HG02884 (cell line): ENCODE results near the gene OR2AE1.

Experiments used
- ATAC-seq: cut with Tn5 transposase; IDR thresholded peaks from one replicate; pipeline ENCODE4 v1.9.1; 2021; ENCODE audit warnings: mild to moderate bottlenecking, moderate library complexity; ENCODE audit not compliant: unreplicated experiment

The OR2AE1 gene

GRCh38 chr7:99860281-99861127 is 16.3 kb downstream of the OR2AE1 start:
- ATAC-seq: no peak

GRCh38 chr7:99855236-99855635 is 21.6 kb downstream of the OR2AE1 start:
- no peak for ATAC-seq

GRCh38 chr7:99848420-99849216 is 28.2 kb downstream of the OR2AE1 start:
- no peak for ATAC-seq

GRCh38 chr7:99844328-99844727 is 32.5 kb downstream of the OR2AE1 start:
- no peak for ATAC-seq

GRCh38 chr7:99843808-99844207 is 33.0 kb downstream of the OR2AE1 start:
- ATAC-seq: no peak

- no peak for ATAC-seq
Measured at GRCh38 chr7:99842926-99843325, 33.9 kb downstream of the OR2AE1 start.

GRCh38 chr7:99840136-99840869 is 36.5 kb downstream of the OR2AE1 start:
- no peak for ATAC-seq

GRCh38 chr7:99839287-99840021 is 37.4 kb downstream of the OR2AE1 start:
- ATAC-seq: no peak

GRCh38 chr7:99837649-99838361 is 39.0 kb downstream of the OR2AE1 start:
- ATAC-seq: no peak

- ATAC-seq: no peak
Measured at GRCh38 chr7:99835189-99835588, 41.6 kb downstream of the OR2AE1 start.

GRCh38 chr7:99834382-99834781 is 42.5 kb downstream of the OR2AE1 start:
- no peak for ATAC-seq

- no peak for ATAC-seq
Measured at GRCh38 chr7:99833289-99833877, 43.5 kb downstream of the OR2AE1 start.

GRCh38 chr7:99831595-99831994 is 45.2 kb downstream of the OR2AE1 start:
- ATAC-seq: no peak

- ATAC-seq: no peak
Measured at GRCh38 chr7:99829524-99830160, 47.2 kb downstream of the OR2AE1 start.

- no peak for ATAC-seq
Measured at GRCh38 chr7:99828811-99829210, 48.0 kb downstream of the OR2AE1 start.

GRCh38 chr7:99827040-99827778 is 49.6 kb downstream of the OR2AE1 start:
- ATAC-seq: no peak
